H9 (cell line): ENCODE measurements around the gene SLC2A3. TPM values are rescaled to one million over a fixed set of nuclear protein-coding genes. Genes with fewer than 3 reads are reported as not detected.
A peak's percentile ranks its signal among the peaks of the same experiment; 100 is the strongest.

Source experiments
- DNase-seq: peaks from one replicate; pipeline ENCODE4 v3.0.0-alpha.2; 2017
- H2AFZ ChIP-seq: one replicate; pipeline ENCODE4 v1.6.1; 2013; ENCODE audit warnings: mild to moderate bottlenecking, low read length, control low read depth, moderate library complexity
- H2AK5ac ChIP-seq: 2 replicates; pipeline ENCODE4 v1.6.1; 2013; ENCODE audit warnings: low read length, control low read depth, mixed read lengths; ENCODE audit not compliant: insufficient read length
- H2BK120ac ChIP-seq: one replicate; pipeline ENCODE4 v1.6.1; 2013; ENCODE audit warnings: low read depth, mild to moderate bottlenecking, low read length, control low read depth, inconsistent platforms; ENCODE audit not compliant: poor library complexity, severe bottlenecking
- H2BK12ac ChIP-seq: 2 replicates; pipeline ENCODE4 v1.6.1; 2013; ENCODE audit warnings: low read length, control low read depth, mixed read lengths, low read depth; ENCODE audit not compliant: insufficient read length
- H2BK15ac ChIP-seq: 2 replicates; pipeline ENCODE4 v1.6.1; 2013; ENCODE audit warnings: low read depth, low read length, control low read depth
- H2BK20ac ChIP-seq: one replicate; pipeline ENCODE4 v1.6.1; 2013; ENCODE audit warnings: low read depth, mild to moderate bottlenecking, low read length, control low read depth, inconsistent platforms; ENCODE audit not compliant: poor library complexity, severe bottlenecking
- H2BK5ac ChIP-seq: 2 replicates; pipeline ENCODE4 v1.6.1; 2013; ENCODE audit warnings: low read length, control low read depth, mixed read lengths; ENCODE audit not compliant: insufficient read length
- H3K14ac ChIP-seq: 2 replicates; pipeline ENCODE4 v1.6.1; 2013; ENCODE audit warnings: low read length, control low read depth; ENCODE audit not compliant: insufficient read depth
- H3K18ac ChIP-seq: 2 replicates; pipeline ENCODE4 v1.6.1; 2013; ENCODE audit warnings: low read depth, mild to moderate bottlenecking, mixed read lengths, low read length, control low read depth; ENCODE audit not compliant: insufficient read length
- H3K23ac ChIP-seq: 2 replicates; pipeline ENCODE4 v1.6.1; 2013; ENCODE audit warnings: low read length, control low read depth, mixed read lengths, low read depth; ENCODE audit not compliant: insufficient read length
- H3K23me2 ChIP-seq: 2 replicates; pipeline ENCODE4 v1.6.1; 2013; ENCODE audit warnings: low read depth, mild to moderate bottlenecking, mixed read lengths, low read length, control low read depth; ENCODE audit not compliant: insufficient read length, poor library complexity, severe bottlenecking
- H3K27ac ChIP-seq: 2 replicates; pipeline ENCODE4 v1.5.1; 2013; ENCODE audit warnings: low read length, control low read depth, mixed read lengths, low read depth; ENCODE audit not compliant: insufficient read length
- H3K27me3 ChIP-seq: 2 replicates; pipeline ENCODE4 v1.6.1; 2013; ENCODE audit warnings: low read length, control low read depth, inconsistent platforms; ENCODE audit not compliant: insufficient read depth
- H3K4ac ChIP-seq: 2 replicates; pipeline ENCODE4 v1.6.1; 2013; ENCODE audit warnings: low read depth, mild to moderate bottlenecking, control low read depth, inconsistent platforms, low read length, moderate library complexity
- H3K4me1 ChIP-seq: 2 replicates; pipeline ENCODE4 v1.6.1; 2013; ENCODE audit warnings: low read length, control low read depth, inconsistent platforms; ENCODE audit not compliant: insufficient read depth
- H3K4me2 ChIP-seq: 2 replicates; pipeline ENCODE4 v1.6.1; 2013; ENCODE audit warnings: low read length, control low read depth, mixed read lengths; ENCODE audit not compliant: insufficient read length, insufficient read depth
- H3K56ac ChIP-seq: 2 replicates; pipeline ENCODE4 v1.6.1; 2013; ENCODE audit warnings: low read depth, mild to moderate bottlenecking, mixed read lengths, low read length, control low read depth; ENCODE audit not compliant: insufficient read length
- H3K79me1 ChIP-seq: 2 replicates; pipeline ENCODE4 v1.6.1; 2013; ENCODE audit warnings: low read depth, mild to moderate bottlenecking, moderate library complexity, low read length, control low read depth, inconsistent platforms; ENCODE audit not compliant: insufficient read depth, poor library complexity, severe bottlenecking
- H3K79me2 ChIP-seq: 2 replicates; pipeline ENCODE4 v1.6.1; 2013; ENCODE audit warnings: low read length, control low read depth, inconsistent platforms; ENCODE audit not compliant: insufficient read depth
- H3K9ac ChIP-seq: 2 replicates; pipeline ENCODE4 v1.6.1; 2013; ENCODE audit warnings: low read length, control low read depth, mixed read lengths; ENCODE audit not compliant: insufficient read length; ENCODE audit errors: extremely low read depth
- H3K9me3 ChIP-seq: one replicate; pipeline ENCODE4 v1.6.1; 2013; ENCODE audit warnings: low read depth, low read length, inconsistent platforms; ENCODE audit not compliant: control insufficient read depth
- H3T11ph ChIP-seq: one replicate; pipeline ENCODE4 v1.6.1; 2013; ENCODE audit warnings: mild to moderate bottlenecking, low read length, control low read depth, inconsistent platforms
- H4K20me1 ChIP-seq: one replicate; pipeline ENCODE4 v1.6.1; 2013; ENCODE audit not compliant: control insufficient read depth, insufficient read length, insufficient read depth
- H4K5ac ChIP-seq: 2 replicates; pipeline ENCODE4 v1.6.1; 2013; ENCODE audit warnings: low read depth, mild to moderate bottlenecking, mixed read lengths, low read length, control low read depth; ENCODE audit not compliant: insufficient read length
- H4K8ac ChIP-seq: replicated peaks from 2 replicates; pipeline ENCODE4 v1.6.1; 2013; ENCODE audit warnings: low read length, control low read depth, mixed read lengths, low read depth; ENCODE audit not compliant: insufficient read length
- H4K91ac ChIP-seq: 2 replicates; pipeline ENCODE4 v1.6.1; 2013; ENCODE audit warnings: low read depth, mild to moderate bottlenecking, moderate library complexity, mixed read lengths, low read length, control low read depth; ENCODE audit not compliant: insufficient read length
- H3K27ac Mint-ChIP-seq, 3 experiments: 2 replicates in 2 of 3; 3 replicates in 1 of 3; pipeline ENCODE4 v1.8.0; 2020 to 2021; ENCODE audit warnings: mixed read lengths in 3 of 3, mild to moderate bottlenecking in 1 of 3, moderate library complexity in 1 of 3
- H3K27me3 Mint-ChIP-seq: 2 replicates; pipeline ENCODE4 v1.8.0; 2021; ENCODE audit warnings: low read depth, mild to moderate bottlenecking, moderate library complexity, mixed read lengths
- H3K36me3 Mint-ChIP-seq, 3 experiments: 2 replicates in 2 of 3; 3 replicates in 1 of 3; pipeline ENCODE4 v1.8.0; 2020 to 2021; ENCODE audit warnings: low read depth in 3 of 3, mixed read lengths in 3 of 3; ENCODE audit not compliant: insufficient read depth in 1 of 3
- H3K4me1 Mint-ChIP-seq, 2 experiments: 2 replicates each; pipeline ENCODE4 v1.8.0; 2020; ENCODE audit warnings: mixed read lengths in 2 of 2
- H3K4me3 Mint-ChIP-seq, 2 experiments: 2 replicates in 1 of 2; 3 replicates in 1 of 2; pipeline ENCODE4 v1.8.0; 2020 to 2021; ENCODE audit warnings: mild to moderate bottlenecking in 2 of 2, mixed read lengths in 2 of 2, moderate library complexity in 1 of 2
- H3K9me3 Mint-ChIP-seq, 2 experiments: 2 replicates in 1 of 2; 3 replicates in 1 of 2; pipeline ENCODE4 v1.8.0; 2020; ENCODE audit warnings: mild to moderate bottlenecking in 2 of 2, mixed read lengths in 2 of 2, moderate library complexity in 1 of 2
- WGBS: extraction: QIAGEN DNeasy Blood & Tissue Kit; methylation state at CpG from one replicate; pipeline ENCODE4 v1.1.7; 2013; ENCODE audit warnings: missing lambda C conversion rate, low lambda C conversion rate, mixed read lengths; ENCODE audit not compliant: insufficient read length; ENCODE audit errors: extremely low coverage; 5-methylcytosine and 5-hydroxymethylcytosine counted together
- total RNA-seq: library from RNA; stranded (reverse); gene quantifications from 2 replicates; pipeline ENCODE4 v1.2.1, GENCODE V29; 2021
- TF ChIP-seq, protein P1 (sequence below): fragments of 200-600 bp; sonication (generic); conservative IDR thresholded peaks from 3 replicates; pipeline ENCODE4 v1.8.0; 2021; ENCODE audit warnings: antibody characterized with exemption, mild to moderate bottlenecking

The SLC2A3 gene
- total RNA-seq, 1 experiment from 2014 or later = 569 TPM

DNA sequence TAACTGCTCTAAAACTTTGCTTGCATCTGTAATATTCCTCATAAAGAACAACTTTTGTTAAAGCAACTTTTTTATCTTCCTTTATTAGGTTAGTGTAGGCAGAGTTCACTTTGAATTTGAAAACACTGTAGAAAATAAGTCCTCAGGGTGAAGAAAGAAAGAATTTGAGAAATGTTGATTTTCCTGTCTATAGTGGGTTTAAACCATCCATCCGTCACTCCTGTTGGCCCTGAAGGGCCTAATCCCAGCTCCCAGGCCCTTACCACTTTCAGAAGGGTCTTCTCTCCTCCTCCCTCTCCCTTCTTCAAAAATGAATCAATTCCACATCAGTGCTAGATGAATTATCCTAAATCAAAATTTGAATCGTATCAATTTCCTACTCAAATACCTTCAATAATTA is 4.9 kb upstream of the SLC2A3 start:
- Histone ChIP-seq H3K4me2 (no peak overlapping the region), H3T11ph (no peak overlapping the region), H3K4ac (no peak overlapping the region), H2BK15ac (no peak overlapping the region), H3K23me2 (no peaks in the 10 kb centered on the region), H4K8ac (no peak overlapping the region), H3K18ac (no peak overlapping the region), H4K20me1 (no peaks in the 10 kb centered on the region), H3K23ac (no peak overlapping the region), H3K9me3 (no peaks in the 10 kb centered on the region), H3K79me2 (peaks cover under 1% of the 10 kb centered on the region; the same call in 1 of the 2 replicates), H2BK20ac (no peak overlapping the region), H4K5ac (no peak overlapping the region), H2AK5ac (no peak overlapping the region), H2BK120ac (no peak overlapping the region), H4K91ac (no peak overlapping the region), H3K56ac (no peak overlapping the region), H3K27me3 (no peaks in the 10 kb centered on the region), H3K79me1 (no peaks in the 10 kb centered on the region), H3K4me1 (no peaks in the 10 kb centered on the region), H3K27ac (no peak overlapping the region), H3K9ac (no peak overlapping the region), H2BK5ac (no peak overlapping the region), H3K14ac (no peak overlapping the region), H2AFZ (no peak overlapping the region), H2BK12ac (no peak overlapping the region)
- no peaks in the 10 kb centered on the region; a peak in 1 of 7 replicates for H3K36me3 Mint-ChIP-seq
- no peaks in the 10 kb centered on the region for H3K9me3 Mint-ChIP-seq
- H3K27ac Mint-ChIP-seq = peak overlapping the region in 1 of 3 experiments; percentile 73; a peak in 2 of 7 replicates
- no peak overlapping the region for H3K4me3 Mint-ChIP-seq
- peaks cover 11% of the 10 kb centered on the region in 2 experiments for H3K4me1 Mint-ChIP-seq
- no peaks in the 10 kb centered on the region for H3K27me3 Mint-ChIP-seq
- WGBS = no CpG with 5 or more reads among the region's 2 CpGs
- TF ChIP-seq, protein P1, sequence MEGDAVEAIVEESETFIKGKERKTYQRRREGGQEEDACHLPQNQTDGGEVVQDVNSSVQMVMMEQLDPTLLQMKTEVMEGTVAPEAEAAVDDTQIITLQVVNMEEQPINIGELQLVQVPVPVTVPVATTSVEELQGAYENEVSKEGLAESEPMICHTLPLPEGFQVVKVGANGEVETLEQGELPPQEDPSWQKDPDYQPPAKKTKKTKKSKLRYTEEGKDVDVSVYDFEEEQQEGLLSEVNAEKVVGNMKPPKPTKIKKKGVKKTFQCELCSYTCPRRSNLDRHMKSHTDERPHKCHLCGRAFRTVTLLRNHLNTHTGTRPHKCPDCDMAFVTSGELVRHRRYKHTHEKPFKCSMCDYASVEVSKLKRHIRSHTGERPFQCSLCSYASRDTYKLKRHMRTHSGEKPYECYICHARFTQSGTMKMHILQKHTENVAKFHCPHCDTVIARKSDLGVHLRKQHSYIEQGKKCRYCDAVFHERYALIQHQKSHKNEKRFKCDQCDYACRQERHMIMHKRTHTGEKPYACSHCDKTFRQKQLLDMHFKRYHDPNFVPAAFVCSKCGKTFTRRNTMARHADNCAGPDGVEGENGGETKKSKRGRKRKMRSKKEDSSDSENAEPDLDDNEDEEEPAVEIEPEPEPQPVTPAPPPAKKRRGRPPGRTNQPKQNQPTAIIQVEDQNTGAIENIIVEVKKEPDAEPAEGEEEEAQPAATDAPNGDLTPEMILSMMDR = no peak
- no peak for DNase-seq
